Activated naive CD8-positive, alpha-beta T cell treated with anti-CD3 and anti-CD28 coated beads, Interleukin-2, amount 10 ng/mL, durations not matched to agents 7 days and 5 days (primary cell): ENCODE results near the gene ZNF654. TPM values are rescaled to one million over a fixed set of nuclear protein-coding genes. Genes with fewer than 3 reads are reported as not detected.
A peak's percentile ranks its signal among the peaks of the same experiment; 100 is the strongest.

Experiments used
- ATAC-seq: fragments of 150-1000 bp; cut with Tn5 transposase; one replicate; pipeline ENCODE4 v1.10.0; 2021; ENCODE audit warnings: low read depth, moderate library complexity
- POLR2A ChIA-PET: fragments of 350-600 bp; sonication (Branson Sonifier 250); formaldehyde crosslinking; loops from one replicate; lab custom pipeline; 2021; ENCODE audit warnings: antibody characterized with exemption; lab: Charles Lee
- DNase-seq: peaks from one replicate; pipeline ENCODE4 v3.0.0; 2021
- H3K27ac Mint-ChIP-seq: one replicate; pipeline ENCODE4 v1.8.0; 2022; ENCODE audit warnings: mild to moderate bottlenecking, mixed read lengths
- H3K27me3 Mint-ChIP-seq: one replicate; pipeline ENCODE4 v1.8.0; 2022; ENCODE audit warnings: mild to moderate bottlenecking, moderate library complexity, mixed read lengths
- H3K36me3 Mint-ChIP-seq: one replicate; pipeline ENCODE4 v1.8.0; 2021; ENCODE audit warnings: mild to moderate bottlenecking, mixed read lengths
- H3K4me1 Mint-ChIP-seq: one replicate; pipeline ENCODE4 v1.8.0; 2021; ENCODE audit warnings: mixed read lengths
- H3K4me3 Mint-ChIP-seq: one replicate; pipeline ENCODE4 v1.8.0; 2022; ENCODE audit warnings: mild to moderate bottlenecking, moderate library complexity, mixed read lengths
- H3K9me3 Mint-ChIP-seq: one replicate; pipeline ENCODE4 v1.8.0; 2021; ENCODE audit warnings: mixed read lengths
- total RNA-seq, 2 experiments: library from RNA; stranded (reverse); gene quantifications; one replicate each; pipeline ENCODE4 v1.2.3, GENCODE V29; 2021

Gene ZNF654
- total RNA-seq, 2 experiments from 2014 or later, result 23.4 to 27.5 TPM

GRCh38 chr3:88034491-88035275 lies 24.4 kb upstream of the ZNF654 start:
- ATAC-seq (no peak), DNase-seq (no peak)
- H3K4me1 Mint-ChIP-seq, result peaks cover 21% of the 10 kb centered on the region
- H3K27ac Mint-ChIP-seq, result peak overlapping the region; percentile 50
- H3K36me3 Mint-ChIP-seq, result peaks cover 1% of the 10 kb centered on the region
- POLR2A ChIA-PET, result interaction anchor here (0.9 kb wide), 1 partner anchor 24 kb away, joined by 3 read pairs; the partner anchor contains the start of genes CGGBP1 and ZNF654
- peaks cover 1% of the 10 kb centered on the region for H3K9me3 Mint-ChIP-seq
- H3K27me3 Mint-ChIP-seq, result no peaks in the 10 kb centered on the region
- H3K4me3 Mint-ChIP-seq, result no peak overlapping the region

- ATAC-seq (no peak), DNase-seq (no peak)
- Mint-ChIP-seq H3K27ac (no peak overlapping the region), H3K4me3 (no peak overlapping the region), H3K4me1 (peaks cover 17% of the 10 kb centered on the region), H3K9me3 (peaks cover 1% of the 10 kb centered on the region), H3K27me3 (no peaks in the 10 kb centered on the region), H3K36me3 (peaks cover 1% of the 10 kb centered on the region)
- POLR2A ChIA-PET, result interaction anchor here (0.9 kb wide), 1 partner anchor 23 kb away, joined by 3 read pairs; the partner anchor contains the start of genes CGGBP1 and ZNF654
Observed at GRCh38 chr3:88036221-88036620, 22.8 kb upstream of the ZNF654 start.

GRCh38 chr3:88038566-88038965 lies 20.5 kb upstream of the ZNF654 start:
- H3K4me3 Mint-ChIP-seq, result no peak overlapping the region
- H3K27ac Mint-ChIP-seq, result no peak overlapping the region
- no peaks in the 10 kb centered on the region for H3K27me3 Mint-ChIP-seq
- ATAC-seq, result no peak
- peaks cover 5% of the 10 kb centered on the region for H3K4me1 Mint-ChIP-seq
- peaks cover 1% of the 10 kb centered on the region for H3K9me3 Mint-ChIP-seq
- POLR2A ChIA-PET, result no interaction called here
- H3K36me3 Mint-ChIP-seq, result no peaks in the 10 kb centered on the region
- DNase-seq, result no peak

GRCh38 chr3:88040529-88040928 lies 18.5 kb upstream of the ZNF654 start:
- peaks cover 4% of the 10 kb centered on the region for H3K4me1 Mint-ChIP-seq
- H3K9me3 Mint-ChIP-seq, result peaks cover 1% of the 10 kb centered on the region
- H3K27ac Mint-ChIP-seq, result no peak overlapping the region
- ATAC-seq (no peak), DNase-seq (no peak)
- POLR2A ChIA-PET, result no interaction called here
- no peak overlapping the region for H3K4me3 Mint-ChIP-seq
- H3K36me3 Mint-ChIP-seq, result no peaks in the 10 kb centered on the region
- H3K27me3 Mint-ChIP-seq, result no peaks in the 10 kb centered on the region

GRCh38 chr3:88041005-88041404 lies 18.1 kb upstream of the ZNF654 start:
- no peak overlapping the region for H3K27ac Mint-ChIP-seq
- POLR2A ChIA-PET, result no interaction called here
- peaks cover 1% of the 10 kb centered on the region for H3K9me3 Mint-ChIP-seq
- no peaks in the 10 kb centered on the region for H3K36me3 Mint-ChIP-seq
- no peak for ATAC-seq
- peaks cover 4% of the 10 kb centered on the region for H3K4me1 Mint-ChIP-seq
- H3K27me3 Mint-ChIP-seq, result no peaks in the 10 kb centered on the region
- no peak overlapping the region for H3K4me3 Mint-ChIP-seq
- no peak for DNase-seq

- no peak for ATAC-seq
- H3K4me1 Mint-ChIP-seq, result peaks cover 8% of the 10 kb centered on the region
- no peaks in the 10 kb centered on the region for H3K27me3 Mint-ChIP-seq
- H3K27ac Mint-ChIP-seq, result no peak overlapping the region
- no peak for DNase-seq
- H3K36me3 Mint-ChIP-seq, result no peaks in the 10 kb centered on the region
- no peak overlapping the region for H3K4me3 Mint-ChIP-seq
- POLR2A ChIA-PET, result no interaction called here
- H3K9me3 Mint-ChIP-seq, result no peaks in the 10 kb centered on the region
Observed at GRCh38 chr3:88044411-88044810, 14.6 kb upstream of the ZNF654 start.

GRCh38 chr3:88046766-88047165 lies 12.3 kb upstream of the ZNF654 start:
- no peaks in the 10 kb centered on the region for H3K9me3 Mint-ChIP-seq
- no peaks in the 10 kb centered on the region for H3K36me3 Mint-ChIP-seq
- DNase-seq, result no peak
- H3K4me3 Mint-ChIP-seq, result no peak overlapping the region
- no peak for ATAC-seq
- POLR2A ChIA-PET, result no interaction called here
- H3K4me1 Mint-ChIP-seq, result peaks cover 9% of the 10 kb centered on the region
- H3K27ac Mint-ChIP-seq, result no peak overlapping the region
- no peaks in the 10 kb centered on the region for H3K27me3 Mint-ChIP-seq

- Mint-ChIP-seq H3K36me3 (peaks cover 31% of the 10 kb centered on the region), H3K9me3 (no peaks in the 10 kb centered on the region), H3K27me3 (no peaks in the 10 kb centered on the region), H3K27ac (peak overlapping the region; percentile 89), H3K4me3 (peak overlapping the region; percentile 97), H3K4me1 (peaks cover 28% of the 10 kb centered on the region)
- no peak for ATAC-seq
- DNase-seq, result no peak
- POLR2A ChIA-PET, result interaction anchor here (0.8 to 2.3 kb wide), 9 partner anchors 24 to 831 kb away, joined by 3 to 65 read pairs (median 5); partner anchors contain the start of genes C3orf38 and CHMP2B
Observed at GRCh38 chr3:88057630-88058305, 1.3 kb upstream of the ZNF654 start.

- peaks cover 32% of the 10 kb centered on the region for H3K4me1 Mint-ChIP-seq
- H3K27ac Mint-ChIP-seq, result peak overlapping the region; percentile 94
- H3K27me3 Mint-ChIP-seq, result no peaks in the 10 kb centered on the region
- POLR2A ChIA-PET, result interaction anchor here (0.8 to 2.3 kb wide), 10 partner anchors 22 to 831 kb away, joined by 3 to 65 read pairs (median 4); partner anchors contain the start of genes C3orf38 and CHMP2B
- H3K36me3 Mint-ChIP-seq, result peaks cover 31% of the 10 kb centered on the region
- ATAC-seq, result no peak
- H3K4me3 Mint-ChIP-seq, result peak overlapping the region; percentile 97
- no peaks in the 10 kb centered on the region for H3K9me3 Mint-ChIP-seq
- no peak for DNase-seq
Observed at GRCh38 chr3:88058306-88058580, 812 bp upstream of the ZNF654 start.

- no peaks in the 10 kb centered on the region for H3K9me3 Mint-ChIP-seq
- no peaks in the 10 kb centered on the region for H3K27me3 Mint-ChIP-seq
- POLR2A ChIA-PET, result interaction anchor here (1.1 to 2.3 kb wide), 9 partner anchors 8 to 91 kb away, joined by 3 to 65 read pairs (median 5); partner anchors contain the start of gene C3orf38
- no peak for ATAC-seq
- peak overlapping the region; percentile 90 for H3K27ac Mint-ChIP-seq
- H3K4me1 Mint-ChIP-seq, result peaks cover 32% of the 10 kb centered on the region
- peaks cover 28% of the 10 kb centered on the region for H3K36me3 Mint-ChIP-seq
- peak overlapping the region; percentile 97 for H3K4me3 Mint-ChIP-seq
- DNase-seq, result peak; percentile 31
Observed at GRCh38 chr3:88059380-88060170, 520 bp downstream of the ZNF654 start.

GRCh38 chr3:88061746-88062145 lies 2.7 kb downstream of the ZNF654 start:
- ATAC-seq, result no peak
- Mint-ChIP-seq H3K4me1 (peaks cover 24% of the 10 kb centered on the region), H3K27ac (no peak overlapping the region), H3K27me3 (no peaks in the 10 kb centered on the region), H3K9me3 (no peaks in the 10 kb centered on the region), H3K4me3 (peak overlapping the region; percentile 66), H3K36me3 (peaks cover 24% of the 10 kb centered on the region)
- DNase-seq, result no peak
- POLR2A ChIA-PET, result interaction anchor here (0.6 kb wide), 1 partner anchor 56 kb away, joined by 5 read pairs; no protein-coding TSS in a partner anchor

GRCh38 chr3:88075072-88075471 lies 16.0 kb downstream of the ZNF654 start:
- no peak overlapping the region for H3K27ac Mint-ChIP-seq
- peaks cover 3% of the 10 kb centered on the region for H3K9me3 Mint-ChIP-seq
- no peak for DNase-seq
- POLR2A ChIA-PET, result no interaction called here
- H3K4me1 Mint-ChIP-seq, result peaks cover 13% of the 10 kb centered on the region
- H3K27me3 Mint-ChIP-seq, result no peaks in the 10 kb centered on the region
- no peak overlapping the region for H3K4me3 Mint-ChIP-seq
- peaks cover 34% of the 10 kb centered on the region for H3K36me3 Mint-ChIP-seq
- ATAC-seq, result no peak

- DNase-seq, result no peak
- Mint-ChIP-seq H3K27me3 (no peaks in the 10 kb centered on the region), H3K9me3 (peaks cover 3% of the 10 kb centered on the region), H3K27ac (no peak overlapping the region), H3K4me3 (no peak overlapping the region), H3K36me3 (peaks cover 32% of the 10 kb centered on the region), H3K4me1 (peaks cover 13% of the 10 kb centered on the region)
- POLR2A ChIA-PET, result no interaction called here
- ATAC-seq, result no peak
Observed at GRCh38 chr3:88075497-88075896, 16.4 kb downstream of the ZNF654 start.
